GM12865 (cell line): ENCODE data around the gene ADCY5.

Experiments
- DNase-seq: peaks from one replicate; pipeline ENCODE4 v3.0.0; 2010; ENCODE audit warnings: low read depth
- H3K4me3 ChIP-seq: 2 replicates; pipeline ENCODE4 v1.5.1; 2011; ENCODE audit warnings: mild to moderate bottlenecking, low read depth, low read length, control low read depth
- CTCF ChIP-seq: IDR thresholded peaks from 2 replicates; pipeline ENCODE4 v1.5.1; 2011; ENCODE audit warnings: low read length, control low read depth, low read depth, inconsistent platforms; ENCODE audit not compliant: insufficient read depth; ENCODE audit errors: missing control alignments

ADCY5 gene

DNA sequence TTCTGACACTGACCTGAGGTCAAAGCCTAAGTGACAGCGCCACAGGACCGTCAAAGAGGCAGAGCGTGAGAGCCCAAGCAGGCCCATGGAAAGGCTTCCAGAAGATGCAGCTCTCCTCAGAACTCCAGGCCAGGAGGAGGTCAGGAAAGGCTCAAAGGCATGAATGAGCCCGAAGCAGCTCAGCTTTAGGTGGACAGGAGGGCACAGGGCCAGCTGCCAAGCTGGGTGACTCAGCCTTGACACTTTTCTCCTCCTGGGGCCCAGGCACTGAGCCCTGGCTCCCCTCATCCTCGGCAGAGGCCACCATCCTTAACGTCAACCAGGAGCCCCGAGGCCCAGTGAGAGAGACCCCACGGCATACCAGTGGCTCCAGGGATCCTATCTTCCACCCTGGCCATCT lies 62.9 kb downstream of the ADCY5 start:
- no peak overlapping the region for H3K4me3 ChIP-seq
- no peak for TF ChIP-seq CTCF
- DNase-seq, result no peak

- no peak for TF ChIP-seq CTCF
- H3K4me3 ChIP-seq, result no peak overlapping the region
- no peak for DNase-seq
These were observed 63.4 kb downstream of the ADCY5 start for GRCh38 chr3:123385499-123385898.

DNA sequence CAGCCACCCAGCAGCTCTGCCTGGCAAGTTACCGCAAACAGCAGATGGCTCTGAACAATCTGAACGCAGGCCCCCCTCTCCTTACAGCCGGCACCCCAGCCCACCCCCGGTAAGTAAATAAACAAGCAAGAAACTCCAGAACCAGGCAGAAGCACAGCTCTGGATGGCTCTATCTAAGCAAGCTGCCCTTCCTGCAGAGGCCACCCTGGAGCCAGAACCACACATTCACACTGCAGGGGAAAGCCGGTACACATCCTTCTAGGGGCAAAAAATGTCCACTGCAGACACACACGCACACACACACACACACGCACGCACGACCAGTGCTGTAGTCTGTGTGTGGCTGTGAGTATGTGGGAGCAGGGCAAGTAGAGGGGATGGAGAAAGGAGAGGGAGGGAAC lies 63.9 kb downstream of the ADCY5 start:
- TF ChIP-seq CTCF, result no peak
- DNase-seq, result no peak
- H3K4me3 ChIP-seq, result no peak overlapping the region

GRCh38 chr3:123384256-123384655 lies 64.6 kb downstream of the ADCY5 start:
- no peak for DNase-seq
- no peak for TF ChIP-seq CTCF
- H3K4me3 ChIP-seq, result no peak overlapping the region

DNA sequence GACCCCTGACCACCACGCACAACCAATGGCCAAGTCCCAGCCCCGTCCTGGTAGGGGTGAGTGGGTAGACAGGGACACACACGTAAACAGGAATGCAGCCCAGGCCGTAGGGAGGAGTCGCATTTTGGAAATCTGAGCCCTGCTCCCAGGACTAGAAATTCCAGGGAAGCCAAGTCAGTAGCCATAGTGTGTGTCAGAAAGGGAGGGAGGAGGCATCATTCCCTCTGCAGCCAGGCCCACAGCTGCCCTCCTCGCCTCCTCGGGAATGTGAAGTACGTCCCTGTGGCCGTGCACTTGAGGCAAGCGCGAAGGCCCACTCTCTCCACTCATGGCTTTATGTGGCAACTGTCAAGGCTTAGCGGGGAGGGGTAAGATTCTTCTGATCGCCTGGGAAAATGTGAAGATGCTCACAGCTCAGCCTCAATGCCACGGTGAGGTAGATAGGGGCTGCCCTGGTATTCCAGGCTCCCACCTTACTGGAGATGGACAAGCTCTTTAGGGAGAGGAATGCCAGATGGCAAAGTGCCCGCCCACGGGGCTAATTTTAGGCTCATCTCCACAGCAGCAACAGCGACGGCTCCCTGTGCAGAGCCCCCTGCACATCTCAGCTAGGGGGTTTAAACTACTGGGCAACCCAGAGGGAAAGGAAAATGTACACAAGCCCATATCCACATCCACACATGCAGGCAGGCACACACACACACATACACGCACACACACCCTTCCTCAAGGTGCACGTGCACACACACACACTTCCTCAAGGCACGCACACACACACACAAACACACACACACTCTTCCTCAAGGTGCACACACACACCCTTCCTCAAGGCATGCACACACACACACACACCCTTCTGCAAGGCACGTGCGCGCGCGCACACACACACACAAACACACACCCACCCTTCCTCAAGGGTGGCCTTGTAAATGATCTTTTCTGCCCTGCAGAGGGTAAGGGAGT lies 65.5 kb downstream of the ADCY5 start:
- DNase-seq, result no peak
- H3K4me3 ChIP-seq, result no peak overlapping the region
- no peak for TF ChIP-seq CTCF

- DNase-seq, result no peak
- no peak for TF ChIP-seq CTCF
- no peak overlapping the region for H3K4me3 ChIP-seq
These were observed 68.6 kb downstream of the ADCY5 start for GRCh38 chr3:123380261-123380660.
